ENCODE results near the gene IL6.

DNA sequence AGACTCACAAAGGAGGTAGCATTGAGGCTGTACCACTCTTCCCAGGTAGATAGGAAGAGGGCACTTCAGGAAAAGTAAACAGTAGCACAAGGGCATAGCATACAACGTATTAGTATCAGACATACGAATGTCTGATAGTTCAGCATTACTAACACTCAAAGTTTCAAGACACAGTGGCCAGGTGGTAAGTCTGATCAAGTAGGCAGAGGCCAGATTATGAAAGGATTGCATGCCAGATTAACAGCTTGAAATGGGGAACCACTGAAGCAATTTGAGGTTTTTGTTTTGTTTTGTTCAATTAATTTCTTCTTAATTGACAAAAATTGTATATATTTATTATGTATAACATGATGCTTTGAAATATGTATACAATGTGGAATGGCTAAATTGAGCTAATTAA, 45.7 kb upstream of the IL6 start:
- TF ChIP-seq, protein P1, sequence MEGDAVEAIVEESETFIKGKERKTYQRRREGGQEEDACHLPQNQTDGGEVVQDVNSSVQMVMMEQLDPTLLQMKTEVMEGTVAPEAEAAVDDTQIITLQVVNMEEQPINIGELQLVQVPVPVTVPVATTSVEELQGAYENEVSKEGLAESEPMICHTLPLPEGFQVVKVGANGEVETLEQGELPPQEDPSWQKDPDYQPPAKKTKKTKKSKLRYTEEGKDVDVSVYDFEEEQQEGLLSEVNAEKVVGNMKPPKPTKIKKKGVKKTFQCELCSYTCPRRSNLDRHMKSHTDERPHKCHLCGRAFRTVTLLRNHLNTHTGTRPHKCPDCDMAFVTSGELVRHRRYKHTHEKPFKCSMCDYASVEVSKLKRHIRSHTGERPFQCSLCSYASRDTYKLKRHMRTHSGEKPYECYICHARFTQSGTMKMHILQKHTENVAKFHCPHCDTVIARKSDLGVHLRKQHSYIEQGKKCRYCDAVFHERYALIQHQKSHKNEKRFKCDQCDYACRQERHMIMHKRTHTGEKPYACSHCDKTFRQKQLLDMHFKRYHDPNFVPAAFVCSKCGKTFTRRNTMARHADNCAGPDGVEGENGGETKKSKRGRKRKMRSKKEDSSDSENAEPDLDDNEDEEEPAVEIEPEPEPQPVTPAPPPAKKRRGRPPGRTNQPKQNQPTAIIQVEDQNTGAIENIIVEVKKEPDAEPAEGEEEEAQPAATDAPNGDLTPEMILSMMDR (IDR thresholded peaks at IDR 0.05; ENCODE audit: insufficient read depth, low read length, poor library complexity, severe bottlenecking), result no peak
- TF ChIP-seq EZH2phosphoT487 (conservative IDR thresholded peaks at IDR 0.05; ENCODE audit: low read length), result no peak

Measured in SU-DHL-6 (cell line).